Immature natural killer cell (primary cell): ENCODE results near the gene APLP1. TPM values are rescaled to one million over a fixed set of nuclear protein-coding genes. Genes with fewer than 3 reads are reported as not detected.
"Not testable (repeated sequence)": the region's sequence is repeated elsewhere in the genome, so short reads cannot be mapped to it uniquely, and the experiment has no call there.

ENCODE experiments used
- DNase-seq, 3 donors: peaks; one replicate each; pipeline ENCODE4 v3.0.0; 2022; ENCODE audit warnings: mixed read lengths in 1 of 3
- H3K27ac Mint-ChIP-seq, 6 donors: one replicate each; pipeline ENCODE4 v1.8.0; 2020; ENCODE audit warnings: mixed read lengths in 6 of 6, mild to moderate bottlenecking in 5 of 6, inconsistent platforms in 4 of 6, moderate library complexity in 3 of 6
- H3K27me3 Mint-ChIP-seq, 3 donors: one replicate each; pipeline ENCODE4 v1.8.0; 2020 to 2021; ENCODE audit warnings: low read depth in 3 of 3, mild to moderate bottlenecking in 3 of 3, mixed read lengths in 3 of 3, moderate library complexity in 3 of 3, inconsistent platforms in 1 of 3
- H3K36me3 Mint-ChIP-seq, 3 donors: one replicate each; pipeline ENCODE4 v1.8.0; 2020; ENCODE audit warnings: mixed read lengths in 3 of 3, inconsistent platforms in 2 of 3, mild to moderate bottlenecking in 2 of 3
- H3K4me1 Mint-ChIP-seq, 2 donors: one replicate each; pipeline ENCODE4 v1.8.0; 2020; ENCODE audit warnings: inconsistent platforms in 2 of 2, mild to moderate bottlenecking in 2 of 2, mixed read lengths in 2 of 2, moderate library complexity in 1 of 2
- H3K4me3 Mint-ChIP-seq, 5 donors: one replicate each; pipeline ENCODE4 v1.8.0; 2020; ENCODE audit warnings: mild to moderate bottlenecking in 5 of 5, mixed read lengths in 5 of 5, inconsistent platforms in 3 of 5, moderate library complexity in 3 of 5
- H3K9me3 Mint-ChIP-seq, 6 donors: one replicate each; pipeline ENCODE4 v1.8.0; 2020; ENCODE audit warnings: mild to moderate bottlenecking in 6 of 6, mixed read lengths in 6 of 6, inconsistent platforms in 4 of 6, moderate library complexity in 3 of 6
- polyA plus RNA-seq, 3 donors: library from polyadenylated mRNA; unstranded; fragments of 300-500 nt; fragmentation: Illumina TruSeq; gene quantifications; one replicate each; pipeline ENCODE4 v1.2.3, GENCODE V29; 2021

Gene APLP1
- under 1 TPM in 1 of 3 donors, not detected in 2; 0.72 TPM for polyA plus RNA-seq

DNA sequence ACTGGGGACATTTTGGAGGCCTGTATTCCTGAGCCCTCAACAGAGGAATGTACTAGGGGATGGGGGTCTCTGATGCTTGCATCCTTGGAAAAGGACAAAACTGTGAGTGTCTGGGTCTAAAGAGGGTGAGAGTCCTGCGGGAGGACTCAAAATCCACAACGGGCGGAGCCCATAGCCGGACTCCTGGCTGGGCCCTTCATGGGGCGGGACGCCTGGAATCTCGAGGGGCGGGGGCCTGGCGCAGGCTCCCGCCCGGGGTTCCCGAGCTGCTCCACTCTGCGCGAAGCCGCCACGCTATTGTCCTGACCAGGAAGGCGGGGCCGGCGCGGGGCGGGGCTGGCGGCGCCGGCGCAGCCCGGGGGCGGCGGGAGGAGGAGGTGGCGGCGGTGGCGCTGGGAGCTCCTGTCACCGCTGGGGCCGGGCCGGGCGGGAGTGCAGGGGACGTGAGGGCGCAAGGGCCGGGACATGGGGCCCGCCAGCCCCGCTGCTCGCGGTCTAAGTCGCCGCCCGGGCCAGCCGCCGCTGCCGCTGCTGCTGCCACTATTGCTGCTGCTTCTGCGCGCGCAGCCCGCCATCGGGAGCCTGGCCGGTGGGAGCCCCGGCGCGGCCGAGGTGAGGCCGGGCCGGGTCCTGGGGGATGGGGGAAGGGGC lies at the start of gene APLP1:
Gene APLP1 (plus strand): TSS at position 403 of the 651 bp plus-strand sequence. CDS start 63 bp downstream, at position 466.
- Mint-ChIP-seq H3K36me3 (no peaks in the 10 kb centered on the region), H3K9me3 (no peaks in the 10 kb centered on the region), H3K4me1 (peaks cover 15 to 16% of the 10 kb centered on the region in 2 donors), H3K4me3 (peak within 1 kb of the TSS; percentile 33 to 68 (median 63)), H3K27me3 (peaks cover 20 to 37% (median 28%) of the 10 kb centered on the region in 3 donors), H3K27ac (no peak within 1 kb of the TSS)
- peak; percentile 33 to 55 (median 40) for DNase-seq

DNA sequence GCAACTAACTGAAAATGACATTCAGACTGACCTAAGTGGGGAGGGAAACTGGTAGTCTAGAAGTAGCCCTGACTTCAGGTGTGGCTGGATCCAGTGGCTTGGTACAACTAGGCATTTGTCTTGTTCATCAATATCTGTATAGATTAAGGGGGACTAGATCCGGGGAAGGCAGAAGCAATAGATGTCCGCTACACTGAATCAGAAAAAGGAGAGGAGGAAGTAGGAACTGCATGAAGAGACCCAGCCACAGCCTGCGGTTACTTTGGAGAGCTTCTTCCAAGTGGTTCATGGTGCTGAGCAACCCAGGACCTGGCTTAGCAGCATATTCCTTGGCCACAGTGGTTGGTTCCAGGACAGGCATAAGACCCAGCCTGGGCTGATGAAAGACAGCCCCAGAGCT lies 45.8 kb upstream of the APLP1 start:
- no peak overlapping the region for H3K27ac Mint-ChIP-seq
- no peak overlapping the region for H3K4me3 Mint-ChIP-seq
- H3K36me3 Mint-ChIP-seq = no peaks in the 10 kb centered on the region
- peaks cover 3 to 6% of the 10 kb centered on the region in 2 donors for H3K4me1 Mint-ChIP-seq
- DNase-seq = no peak
- H3K27me3 Mint-ChIP-seq = peaks cover 12 to 20% (median 14%) of the 10 kb centered on the region in 3 donors
- no peaks in the 10 kb centered on the region for H3K9me3 Mint-ChIP-seq

DNA sequence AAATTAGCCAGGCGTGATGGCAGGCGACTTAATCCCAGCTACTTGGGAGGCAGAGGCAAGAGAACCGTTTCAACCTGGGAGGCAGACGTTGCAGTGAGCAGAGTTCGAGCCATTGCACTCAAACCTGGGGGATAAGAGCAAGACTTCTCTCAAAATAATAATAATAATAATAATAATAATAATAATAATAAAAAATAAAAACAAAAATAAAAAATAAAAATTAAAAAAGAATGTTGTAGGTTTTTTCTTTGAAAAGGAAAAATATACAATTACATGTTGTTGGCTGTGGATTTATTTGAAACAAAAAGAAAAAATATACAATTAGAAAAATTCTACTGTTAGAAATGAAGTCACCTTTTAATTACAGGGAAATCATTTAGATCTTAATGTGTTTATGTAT lies 44.2 kb upstream of the APLP1 start:
- Mint-ChIP-seq H3K4me1 (peaks cover 3 to 6% of the 10 kb centered on the region in 2 donors), H3K9me3 (no peaks in the 10 kb centered on the region), H3K27ac (no peak overlapping the region), H3K4me3 (no peak overlapping the region), H3K36me3 (no peaks in the 10 kb centered on the region), H3K27me3 (peaks cover 12 to 19% (median 14%) of the 10 kb centered on the region in 3 donors)
- no peak for DNase-seq

DNA sequence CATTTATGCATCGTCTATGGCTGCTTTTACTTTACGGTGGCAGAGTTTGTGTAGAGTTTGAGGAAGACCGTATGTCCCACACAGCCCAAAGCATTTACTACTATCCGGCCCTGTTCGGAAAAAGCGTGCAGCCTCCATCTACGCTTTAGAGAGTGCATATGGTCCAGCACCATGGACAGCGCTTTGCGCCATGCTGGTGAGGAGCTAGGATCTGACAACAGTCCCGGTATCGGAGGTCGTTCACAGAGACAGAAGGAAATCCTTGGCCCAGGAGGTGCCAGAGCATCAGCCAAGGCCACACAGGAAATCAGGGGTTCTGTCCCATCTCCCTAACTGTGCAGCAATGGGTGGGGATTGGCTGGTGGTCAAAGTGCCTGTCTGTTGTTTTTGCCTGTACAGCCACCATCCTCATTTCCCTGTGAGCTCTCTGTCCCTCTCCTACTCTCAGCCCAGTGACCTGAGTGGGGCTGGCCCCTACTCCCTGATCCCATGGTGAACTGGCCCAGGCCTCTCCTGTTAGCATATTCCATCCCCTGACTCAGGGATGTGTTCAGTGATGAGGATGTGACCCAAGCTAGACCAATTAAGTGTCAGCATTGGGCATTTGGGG lies 39.6 kb upstream of the APLP1 start:
- Mint-ChIP-seq H3K4me3 (no peak overlapping the region), H3K36me3 (no peaks in the 10 kb centered on the region), H3K9me3 (no peaks in the 10 kb centered on the region), H3K4me1 (no peaks in the 10 kb centered on the region), H3K27me3 (peaks cover 10 to 11% (median 11%) of the 10 kb centered on the region in 3 donors), H3K27ac (no peak overlapping the region)
- peak; percentile 5 to 37 (median 28) for DNase-seq

DNA sequence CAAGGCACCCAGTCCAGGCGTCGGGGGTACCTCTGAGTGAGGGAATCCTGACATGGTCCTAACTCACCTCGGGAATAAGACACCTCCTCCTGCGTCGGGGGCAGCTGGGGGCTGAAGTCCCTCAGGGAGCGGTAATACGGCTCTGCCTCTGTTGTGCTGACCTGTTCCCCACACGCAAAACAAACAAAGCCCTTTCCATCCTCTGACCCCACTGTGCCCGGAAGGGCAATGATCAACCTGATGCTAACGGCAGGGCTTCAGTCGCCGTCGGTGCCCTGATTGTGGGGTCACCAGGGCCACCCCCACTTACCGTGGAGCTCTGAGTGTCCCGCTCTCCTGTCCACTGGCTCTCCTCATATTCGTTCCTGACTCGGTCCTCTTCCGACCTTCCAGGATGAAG lies 37.4 kb upstream of the APLP1 start:
- Mint-ChIP-seq H3K4me1 (no peaks in the 10 kb centered on the region), H3K36me3 (no peaks in the 10 kb centered on the region), H3K27me3 (peaks cover 4 to 10% (median 7%) of the 10 kb centered on the region in 3 donors), H3K4me3 (no peak overlapping the region), H3K27ac (no peak overlapping the region), H3K9me3 (no peaks in the 10 kb centered on the region)
- no peak for DNase-seq

DNA sequence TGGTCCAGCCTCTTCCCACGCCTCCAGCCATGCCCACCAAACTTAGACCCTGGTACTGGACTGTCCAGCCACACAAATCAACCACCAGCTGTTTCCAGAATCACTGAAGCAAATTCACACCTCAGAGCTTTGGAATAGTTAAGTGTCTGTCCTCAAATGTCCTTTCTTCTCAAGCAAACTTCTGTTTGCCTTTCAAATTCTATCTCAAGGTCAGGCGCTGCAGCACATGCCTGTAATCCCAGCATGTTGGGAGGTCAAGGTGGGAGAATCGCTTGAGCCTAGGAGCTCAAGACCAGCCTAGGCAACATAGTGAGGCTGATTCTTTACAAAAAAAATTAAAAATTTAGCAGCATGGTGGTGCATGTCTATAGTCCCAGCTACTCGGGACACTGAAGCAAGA lies 36.3 kb upstream of the APLP1 start:
- Mint-ChIP-seq H3K27me3 (peaks cover 6 to 12% (median 7%) of the 10 kb centered on the region in 3 donors), H3K9me3 (no peaks in the 10 kb centered on the region), H3K36me3 (no peaks in the 10 kb centered on the region), H3K4me3 (no peak overlapping the region), H3K27ac (no peak overlapping the region), H3K4me1 (no peaks in the 10 kb centered on the region)
- DNase-seq = no peak

DNA sequence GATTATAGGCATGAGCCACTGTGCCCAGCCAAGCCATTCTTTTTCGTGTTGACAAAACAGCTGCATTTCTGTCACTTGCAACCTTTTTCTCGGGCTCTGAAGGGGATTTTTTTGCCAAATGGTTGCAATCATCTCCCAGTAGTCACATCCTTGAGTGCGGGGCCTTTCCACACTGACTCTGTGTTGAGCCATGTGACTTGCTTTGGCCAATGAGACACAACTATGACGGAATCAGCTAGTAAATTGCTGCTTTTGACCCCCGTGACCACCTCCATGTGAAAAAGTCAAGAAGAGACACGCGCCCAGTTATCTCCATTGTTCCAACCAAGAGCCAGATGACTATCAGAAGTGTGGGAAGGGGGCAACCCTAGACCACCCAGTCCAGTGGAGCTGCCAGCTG lies 34.4 kb upstream of the APLP1 start:
- no peak overlapping the region for H3K4me3 Mint-ChIP-seq
- H3K9me3 Mint-ChIP-seq = peaks cover 0 to 2% (median 0%) of the 10 kb centered on the region in 6 donors
- peaks cover 3 to 12% (median 6%) of the 10 kb centered on the region in 3 donors for H3K27me3 Mint-ChIP-seq
- no peaks in the 10 kb centered on the region for H3K4me1 Mint-ChIP-seq
- peaks cover 0 to 3% (median 0%) of the 10 kb centered on the region in 3 donors for H3K36me3 Mint-ChIP-seq
- no peak for DNase-seq
- no peak overlapping the region for H3K27ac Mint-ChIP-seq

DNA sequence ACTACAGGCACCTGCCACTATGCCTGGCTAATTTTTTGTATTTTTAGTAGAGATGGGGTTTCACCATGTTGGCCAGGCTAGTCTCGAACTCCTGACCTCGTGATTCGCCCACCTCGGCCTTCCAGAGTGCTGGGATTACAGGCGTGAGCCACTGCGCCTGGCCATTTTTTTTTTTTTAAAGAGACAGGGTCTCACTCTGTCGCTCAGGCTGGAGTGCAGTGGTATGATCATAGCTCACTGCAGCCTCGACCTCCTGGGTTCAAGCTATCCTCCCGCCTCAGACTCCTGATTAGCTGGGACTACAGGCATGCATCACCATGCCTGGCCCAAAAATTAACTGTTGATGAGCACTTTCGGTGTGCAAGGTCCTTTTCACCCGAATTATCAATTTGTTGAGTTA lies 32.3 kb upstream of the APLP1 start:
- H3K9me3 Mint-ChIP-seq, H3K4me1 Mint-ChIP-seq, H3K4me3 Mint-ChIP-seq, DNase-seq, H3K27ac Mint-ChIP-seq, H3K36me3 Mint-ChIP-seq, H3K27me3 Mint-ChIP-seq: not testable (repeated sequence)

DNA sequence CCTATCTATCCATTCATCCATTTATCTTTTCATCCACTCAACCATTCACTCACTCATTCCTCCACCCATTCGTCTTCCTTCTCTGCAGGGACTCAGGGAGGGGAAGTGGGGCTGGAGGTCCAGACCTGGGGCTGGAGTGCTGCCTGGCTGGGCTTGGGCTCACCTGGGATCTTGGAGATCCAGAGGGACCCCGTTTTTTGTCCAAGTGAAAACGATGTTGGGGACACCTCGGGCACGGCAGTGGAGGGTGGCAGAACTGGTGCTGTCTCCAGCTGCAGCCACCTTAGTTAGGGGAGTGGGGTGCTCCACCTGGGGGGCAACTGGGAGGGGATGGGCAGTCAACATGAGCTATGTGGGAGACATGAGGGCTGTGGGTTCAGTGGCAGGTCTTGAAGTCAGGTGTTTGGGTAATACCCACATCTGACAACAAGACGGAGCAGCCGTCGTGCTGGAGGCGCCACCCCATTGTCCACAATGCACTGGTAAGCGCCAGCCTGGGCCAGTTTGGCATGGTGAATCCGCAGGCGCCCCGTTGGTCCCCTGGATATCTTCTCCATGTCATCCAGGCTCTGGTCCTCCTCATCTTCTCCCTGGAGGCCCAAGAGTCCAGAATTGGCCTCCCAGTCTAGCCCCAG lies 26.3 kb upstream of the APLP1 start:
- Mint-ChIP-seq H3K27ac (no peak overlapping the region), H3K9me3 (peaks cover 0 to 6% (median 2%) of the 10 kb centered on the region in 6 donors), H3K27me3 (peaks cover 14 to 33% (median 29%) of the 10 kb centered on the region in 3 donors), H3K4me1 (peaks cover 17 to 29% of the 10 kb centered on the region in 2 donors), H3K4me3 (no peak overlapping the region), H3K36me3 (peaks cover 0 to 8% (median 4%) of the 10 kb centered on the region in 3 donors)
- DNase-seq = no peak

DNA sequence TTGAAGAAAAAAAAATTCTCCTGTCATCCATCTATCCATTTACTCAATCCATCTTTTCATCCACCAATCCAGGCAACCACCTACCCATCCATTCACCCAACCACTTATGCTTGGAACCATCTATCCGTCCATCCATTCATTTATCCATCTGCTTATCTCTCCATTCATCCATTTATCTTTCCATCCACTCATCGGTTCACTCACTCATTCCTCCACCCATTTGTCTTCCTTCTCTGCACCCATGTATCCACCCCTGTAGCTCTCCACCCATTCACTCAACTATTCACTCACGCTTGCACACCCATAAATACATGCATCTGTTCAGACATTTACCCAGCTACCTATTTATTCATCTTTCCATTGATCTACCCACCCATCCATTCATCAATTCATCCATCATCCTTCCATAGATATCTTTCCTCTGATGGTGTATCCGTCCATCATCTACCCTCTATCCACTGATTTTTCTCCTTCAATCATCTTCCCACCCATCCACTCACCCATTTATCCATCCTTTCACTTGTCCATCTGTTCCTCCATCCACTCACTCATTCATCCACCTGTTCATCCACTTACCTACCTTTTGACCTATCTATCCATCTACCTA lies 25.6 kb upstream of the APLP1 start:
- Mint-ChIP-seq H3K27ac (no peak overlapping the region), H3K4me3 (no peak overlapping the region), H3K27me3 (peaks cover 14 to 33% (median 29%) of the 10 kb centered on the region in 3 donors), H3K9me3 (peaks cover 0 to 6% (median 2%) of the 10 kb centered on the region in 6 donors), H3K36me3 (peaks cover 0 to 8% (median 4%) of the 10 kb centered on the region in 3 donors), H3K4me1 (peaks cover 17 to 29% of the 10 kb centered on the region in 2 donors)
- no peak for DNase-seq

DNA sequence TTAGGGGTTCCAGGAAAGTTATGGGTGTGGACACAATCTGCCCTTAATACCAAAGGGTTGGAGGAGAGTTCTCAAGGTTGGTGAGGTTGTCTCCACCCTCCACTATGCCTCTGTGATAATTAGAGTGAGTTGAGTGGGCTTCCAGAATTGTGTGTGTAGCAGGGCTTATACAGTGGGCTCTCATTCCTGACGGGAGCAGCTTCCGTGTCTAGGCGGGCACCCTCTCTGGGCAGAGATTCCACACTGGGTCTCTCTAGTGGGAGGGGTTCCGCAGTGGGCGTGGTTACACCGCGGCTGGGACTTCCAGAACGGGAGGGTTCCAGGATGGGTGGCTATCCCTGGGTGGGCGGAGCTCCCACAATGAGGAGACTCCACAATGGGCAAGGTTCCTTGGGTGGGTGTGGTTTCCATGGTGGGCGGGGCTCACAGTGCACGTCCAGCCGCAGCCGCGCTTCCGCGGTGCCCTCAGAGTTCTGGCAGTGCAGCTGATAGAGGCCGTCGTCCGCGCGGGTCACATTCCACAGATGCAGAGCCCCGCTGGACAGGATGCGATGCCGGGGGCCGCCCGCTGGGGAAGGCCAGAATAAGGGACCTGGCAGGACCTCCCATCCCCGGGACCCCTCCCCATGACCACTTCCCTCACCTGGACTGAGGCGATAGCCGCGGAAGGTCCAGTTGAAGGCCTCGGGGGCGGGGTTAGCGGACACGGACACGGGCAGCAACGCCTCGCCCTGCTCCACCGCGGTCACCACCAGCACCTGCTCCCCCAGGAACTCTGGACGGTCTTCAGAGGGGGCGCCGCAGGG lies 24.5 kb upstream of the APLP1 start:
- H3K4me3 Mint-ChIP-seq = peak overlapping the region in 1 of 5 donors; percentile 23
- H3K9me3 Mint-ChIP-seq = peaks cover 0 to 5% (median 1%) of the 10 kb centered on the region in 6 donors
- peaks cover 17 to 29% of the 10 kb centered on the region in 2 donors for H3K4me1 Mint-ChIP-seq
- H3K27me3 Mint-ChIP-seq = peaks cover 14 to 33% (median 31%) of the 10 kb centered on the region in 3 donors
- DNase-seq = no peak
- H3K27ac Mint-ChIP-seq = no peak overlapping the region
- H3K36me3 Mint-ChIP-seq = peaks cover 0 to 6% (median 4%) of the 10 kb centered on the region in 3 donors

DNA sequence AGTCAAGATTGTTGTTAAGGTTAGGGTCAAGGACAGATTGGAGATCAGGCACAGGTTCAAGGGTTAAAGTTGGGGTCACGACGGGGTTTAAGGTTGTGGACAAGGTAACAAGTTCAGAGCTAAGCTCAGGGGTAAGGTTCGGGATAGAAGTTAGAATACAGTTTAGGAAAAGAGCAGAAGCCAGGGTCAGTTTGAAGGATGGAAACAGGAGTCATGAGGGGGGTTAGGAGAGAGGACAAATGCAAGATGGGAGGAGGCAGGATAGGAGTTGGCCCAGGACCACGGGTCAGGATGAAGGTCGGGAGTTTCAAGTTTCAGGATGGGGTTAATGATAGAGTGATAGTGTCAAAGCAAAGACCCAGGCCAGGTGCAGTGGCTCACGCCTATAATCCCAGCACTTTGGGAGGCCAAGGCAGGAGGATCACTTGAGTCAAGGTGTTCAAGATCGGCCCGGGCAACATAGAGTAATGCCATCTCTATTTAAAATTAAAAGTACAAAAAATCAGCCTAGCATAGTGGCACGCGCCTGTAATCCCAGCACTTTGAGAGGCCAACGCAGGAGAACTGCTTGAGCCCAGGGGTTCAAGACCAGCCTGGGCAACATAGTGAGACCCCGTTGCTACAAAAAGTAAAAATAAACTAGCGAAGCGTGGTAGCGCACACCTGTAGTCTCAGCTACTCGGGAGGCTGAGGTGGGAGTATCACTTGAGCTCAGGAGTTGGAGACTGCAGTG lies 23.7 kb upstream of the APLP1 start:
- Mint-ChIP-seq H3K4me1 (peaks cover 17 to 29% of the 10 kb centered on the region in 2 donors), H3K4me3 (peak overlapping the region; percentile 51 to 74 (median 68)), H3K36me3 (peaks cover 0 to 4% (median 4%) of the 10 kb centered on the region in 3 donors), H3K27me3 (peaks cover 12 to 36% (median 33%) of the 10 kb centered on the region in 3 donors), H3K27ac (no peak overlapping the region), H3K9me3 (peaks cover 0 to 4% (median 0%) of the 10 kb centered on the region in 6 donors)
- no peak for DNase-seq
